ENCODE results near the gene TDRD6. TPM values are rescaled to one million over a fixed set of nuclear protein-coding genes. Genes with fewer than 3 reads are reported as not detected.
"Not testable (repeated sequence)": the region's sequence is repeated elsewhere in the genome, so short reads cannot be mapped to it uniquely, and the experiment has no call there.

TDRD6 gene
- total RNA-seq, 1 experiment from 2014 or later: 0.70 TPM

GRCh38 chr6:46744159-46744725, 56.6 kb downstream of the TDRD6 start:
- not testable (repeated sequence) for DNase-seq (ENCODE audit: low spot score)

- no peak for DNase-seq (ENCODE audit: low spot score)
These were observed 58.3 kb downstream of the TDRD6 start for GRCh38 chr6:46745973-46746372.

GRCh38 chr6:46746696-46747095, 59.0 kb downstream of the TDRD6 start, which contains the start of gene ANKRD66:
ANKRD66 (plus strand) TSS chr6:46746933; CDS start chr6:46751949, 5,016 bp downstream.
- no peak for DNase-seq (ENCODE audit: low spot score)

- no peak for DNase-seq (ENCODE audit: low spot score)
These were observed 61.3 kb downstream of the TDRD6 start for GRCh38 chr6:46748940-46749503.

- no peak for DNase-seq (ENCODE audit: low spot score)
These were observed 62.0 kb downstream of the TDRD6 start for GRCh38 chr6:46749731-46750130.

GRCh38 chr6:46751658-46752057, 64.0 kb downstream of the TDRD6 start:
- no peak for DNase-seq (ENCODE audit: low spot score)

Other genes starting within 250 kb of the TDRD6 start
- 0.43 and 1.0 TPM in 2 replicates for gene RCAN2, start 196.4 kb upstream of the TDRD6 start, total RNA-seq (2014; rRNA removed; shearing (Covaris generic))
- gene CYP39A1, start 35.1 kb upstream of the TDRD6 start, total RNA-seq (2014; rRNA removed; shearing (Covaris generic)): 6.6 and 23.3 TPM in 2 replicates
- gene SLC25A27, start 34.9 kb upstream of the TDRD6 start, total RNA-seq (2014; rRNA removed; shearing (Covaris generic)): 1.4 TPM in 1 of 2 replicates, not detected in the other
- not detected in 2 replicates for gene PLA2G7, start 47.5 kb downstream of the TDRD6 start, total RNA-seq (2014; rRNA removed; shearing (Covaris generic))
- gene ANKRD66, start 59.0 kb downstream of the TDRD6 start, total RNA-seq (2014; rRNA removed; shearing (Covaris generic)): not detected in 2 replicates
- gene MEP1A, start 105.5 kb downstream of the TDRD6 start, total RNA-seq (2014; rRNA removed; shearing (Covaris generic)): 0.08 TPM in 1 of 2 replicates, not detected in the other
- gene ADGRF5, start 234.1 kb downstream of the TDRD6 start, total RNA-seq (2014; rRNA removed; shearing (Covaris generic)): not detected in 2 replicates